Stimulated activated CD8-positive, alpha-beta memory T cell treated with anti-CD3 and anti-CD28 coated beads, Interleukin-7, amount 100 ng/mL, for 4 hours (primary cell): Measurements from ENCODE around the gene XIST.
"Not testable (repeated sequence)": the region's sequence is repeated elsewhere in the genome, so short reads cannot be mapped to it uniquely, and the experiment has no call there.

Source experiments
- DNase-seq, 2 donors: peaks; one replicate each; pipeline ENCODE4 v3.0.0-alpha.2; 2020; ENCODE audit warnings: low read depth in 2 of 2

Gene XIST

GRCh38 chrX:73817393-73818199, 34.9 kb downstream of the XIST start:
- no peak for DNase-seq

- DNase-seq: no peak
These were observed 40.3 kb downstream of the XIST start for GRCh38 chrX:73812256-73812655.

- not testable (repeated sequence) for DNase-seq
These were observed 48.4 kb downstream of the XIST start for GRCh38 chrX:73804109-73804508.

GRCh38 chrX:73799888-73800287, 52.6 kb downstream of the XIST start:
- no peak for DNase-seq

- not testable (repeated sequence) for DNase-seq
These were observed 60.0 kb downstream of the XIST start for GRCh38 chrX:73792511-73792910.

- no peak for DNase-seq
These were observed 67.0 kb downstream of the XIST start for GRCh38 chrX:73785493-73785892.
